Stimulated activated CD4-positive, alpha-beta T cell treated with anti-CD3 and anti-CD28 coated beads, TNF-alpha, amount 100 ng/mL, for 24 hours (primary cell): ENCODE measurements around the gene TRIO.

ENCODE experiments used
- DNase-seq, 3 experiments: peaks; one replicate each; pipeline ENCODE4 v3.0.0-alpha.2; 2020; ENCODE audit warnings: low read depth in 3 of 3

The TRIO gene

DNA sequence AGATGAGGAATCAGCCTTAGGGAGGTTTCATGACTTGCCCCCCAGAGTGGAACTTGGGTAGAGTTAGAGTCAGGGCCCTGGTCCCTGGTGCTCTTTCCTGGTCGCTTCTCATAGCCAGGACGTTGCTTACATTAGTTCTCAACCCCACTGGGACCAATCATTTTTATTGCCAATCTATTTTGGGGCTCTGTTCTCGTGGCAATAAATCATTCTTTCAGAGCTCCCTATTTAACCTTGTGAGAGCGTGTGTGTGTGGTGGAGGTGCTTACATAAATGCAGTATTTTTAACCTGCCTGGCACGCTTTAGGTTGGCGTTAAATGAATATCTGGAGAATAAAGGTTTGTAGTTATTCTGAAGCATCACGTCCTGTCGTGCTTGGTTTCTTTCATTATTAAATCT, 4.1 kb downstream of the TRIO start:
- no peak for DNase-seq

DNA sequence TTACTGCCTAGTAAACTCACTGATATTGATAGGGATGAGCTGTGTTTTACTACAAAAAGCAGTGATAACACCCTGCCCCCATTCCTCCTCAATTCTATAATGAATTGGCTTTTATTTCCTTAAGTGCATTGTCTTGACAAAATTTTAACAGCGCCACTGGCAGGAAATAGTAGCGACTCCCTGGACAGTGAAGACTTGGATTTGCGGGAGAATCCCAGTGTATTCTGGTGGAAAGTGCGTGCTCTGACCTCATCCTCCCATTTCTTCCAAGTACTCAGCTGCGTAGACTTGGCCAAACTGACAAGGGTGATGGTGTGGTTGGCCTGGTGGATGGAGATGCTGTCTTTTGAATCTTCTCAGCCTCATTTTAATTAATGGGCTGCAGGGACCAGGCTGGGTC, 5.3 kb downstream of the TRIO start:
- DNase-seq, result no peak

DNA sequence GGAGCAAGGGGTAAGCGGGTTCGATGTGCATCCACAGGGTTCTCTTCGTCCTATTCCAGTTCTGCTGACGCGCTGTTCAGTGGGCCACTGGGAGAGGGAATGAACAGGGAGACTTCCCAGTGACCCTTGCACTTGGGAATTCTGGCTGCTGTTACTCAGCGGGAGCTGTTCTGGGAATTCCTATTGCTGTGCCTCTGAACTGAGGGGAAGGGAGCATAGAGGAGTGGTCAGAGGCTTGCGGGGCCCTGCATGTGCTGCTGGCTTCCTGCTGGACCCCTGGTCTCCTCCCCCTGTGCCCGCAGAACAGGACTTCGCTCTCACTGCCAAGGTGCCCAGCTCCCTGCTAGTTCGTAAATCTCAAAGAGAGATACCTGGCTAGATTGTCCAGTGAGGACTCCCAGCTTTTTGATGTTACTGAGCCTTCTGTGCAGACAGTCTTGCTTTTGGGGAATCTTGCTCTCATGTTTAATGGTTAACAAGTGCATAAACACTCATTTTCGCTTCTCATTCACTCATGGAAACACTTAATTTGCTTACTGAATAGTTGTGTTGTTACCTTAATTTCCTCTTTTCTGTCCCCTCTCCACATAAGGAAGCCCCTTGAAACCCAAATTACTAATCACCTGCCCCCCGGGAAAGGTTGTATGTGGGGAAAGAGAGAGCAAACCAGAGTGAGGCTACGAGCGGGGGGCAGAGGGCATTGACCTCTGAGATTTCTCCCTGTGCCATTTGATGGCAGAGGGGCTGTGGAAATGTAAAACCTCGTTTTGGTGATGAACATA, 5.9 kb downstream of the TRIO start:
- DNase-seq, result no peak

DNA sequence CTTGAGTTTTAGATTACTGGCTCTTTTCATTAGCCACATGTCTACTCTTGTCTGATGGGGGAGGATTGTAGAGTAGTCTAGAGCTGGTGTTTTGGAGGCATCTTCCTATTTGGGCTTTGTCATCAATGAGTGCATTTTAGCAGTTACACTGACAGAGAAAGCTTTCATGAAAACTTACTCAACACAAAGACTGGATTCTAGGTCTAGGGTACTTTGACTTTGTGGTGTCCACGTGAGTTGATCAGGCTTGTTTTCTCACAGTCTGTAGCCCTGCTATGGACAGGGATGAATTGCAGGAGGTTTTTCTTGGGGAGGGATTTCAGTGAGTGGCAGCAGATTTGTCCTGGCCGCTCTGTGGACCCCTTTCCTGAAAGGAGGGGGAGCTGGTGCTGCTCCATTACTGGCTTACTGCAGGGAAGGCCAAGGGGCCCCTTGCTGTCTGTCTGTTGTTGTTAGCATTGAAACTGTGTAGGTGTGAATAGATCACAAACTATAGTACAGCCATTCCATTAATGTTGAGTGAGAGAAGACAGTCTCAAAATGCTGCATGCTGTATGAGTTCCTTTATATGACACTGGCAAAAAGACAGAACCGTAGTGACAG, 6.6 kb downstream of the TRIO start:
- no peak for DNase-seq

DNA sequence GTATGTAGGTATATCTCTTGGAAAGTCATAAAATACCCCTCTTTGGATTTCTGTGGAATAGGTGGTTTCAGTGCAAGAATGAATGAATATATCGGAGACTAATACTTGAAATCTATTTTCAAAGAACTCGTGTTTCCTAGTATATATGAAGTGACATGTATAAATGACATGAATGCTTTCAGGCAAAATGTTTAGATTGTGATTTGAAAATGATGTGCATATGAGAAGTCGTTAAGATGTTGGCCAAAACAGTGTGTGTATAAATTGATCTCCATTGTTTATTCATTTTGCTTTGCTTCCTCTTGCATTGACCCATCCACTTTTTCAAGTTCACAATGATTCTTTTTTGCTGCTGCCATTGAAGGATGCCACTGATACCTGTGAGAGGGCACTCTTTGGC, 8.3 kb downstream of the TRIO start:
- no peak for DNase-seq

DNA sequence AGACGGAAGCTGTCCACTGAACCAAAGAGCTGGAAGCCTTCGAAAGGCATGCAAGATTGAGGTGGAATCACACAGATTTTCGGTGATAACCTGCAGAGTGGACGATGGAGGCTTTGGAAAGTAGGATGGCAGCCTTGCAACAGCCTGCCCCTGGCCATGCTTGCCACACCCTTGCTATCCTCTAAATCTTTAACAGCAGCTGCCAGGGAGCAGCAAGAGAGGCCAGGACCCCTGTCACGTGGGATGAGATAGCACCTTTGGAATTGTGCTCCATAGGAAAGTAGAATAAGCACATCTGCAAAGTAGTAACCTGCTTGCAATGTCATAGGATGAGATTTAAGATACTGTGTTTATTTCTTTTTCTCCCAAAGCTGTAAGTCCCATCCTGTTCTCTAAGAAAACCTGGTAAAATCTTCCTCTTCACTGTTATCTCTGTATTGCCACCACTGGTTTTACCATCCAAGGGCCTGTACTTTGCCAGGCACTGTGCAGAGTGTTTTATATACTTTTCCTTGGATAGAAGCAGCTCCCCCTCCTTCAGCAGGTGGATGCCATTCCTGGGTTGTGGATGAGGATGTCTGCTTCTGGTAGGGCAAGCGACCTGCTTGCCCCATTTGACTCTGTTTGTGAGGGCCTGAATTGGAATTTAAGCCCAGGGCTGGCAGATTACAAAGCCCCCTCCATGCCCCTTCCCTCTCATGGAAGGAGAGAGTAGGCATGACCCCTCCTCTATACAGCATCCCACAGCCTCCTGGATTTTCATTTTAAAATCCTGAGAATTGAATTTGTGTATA, 10.1 kb downstream of the TRIO start:
- DNase-seq, result no peak

DNA sequence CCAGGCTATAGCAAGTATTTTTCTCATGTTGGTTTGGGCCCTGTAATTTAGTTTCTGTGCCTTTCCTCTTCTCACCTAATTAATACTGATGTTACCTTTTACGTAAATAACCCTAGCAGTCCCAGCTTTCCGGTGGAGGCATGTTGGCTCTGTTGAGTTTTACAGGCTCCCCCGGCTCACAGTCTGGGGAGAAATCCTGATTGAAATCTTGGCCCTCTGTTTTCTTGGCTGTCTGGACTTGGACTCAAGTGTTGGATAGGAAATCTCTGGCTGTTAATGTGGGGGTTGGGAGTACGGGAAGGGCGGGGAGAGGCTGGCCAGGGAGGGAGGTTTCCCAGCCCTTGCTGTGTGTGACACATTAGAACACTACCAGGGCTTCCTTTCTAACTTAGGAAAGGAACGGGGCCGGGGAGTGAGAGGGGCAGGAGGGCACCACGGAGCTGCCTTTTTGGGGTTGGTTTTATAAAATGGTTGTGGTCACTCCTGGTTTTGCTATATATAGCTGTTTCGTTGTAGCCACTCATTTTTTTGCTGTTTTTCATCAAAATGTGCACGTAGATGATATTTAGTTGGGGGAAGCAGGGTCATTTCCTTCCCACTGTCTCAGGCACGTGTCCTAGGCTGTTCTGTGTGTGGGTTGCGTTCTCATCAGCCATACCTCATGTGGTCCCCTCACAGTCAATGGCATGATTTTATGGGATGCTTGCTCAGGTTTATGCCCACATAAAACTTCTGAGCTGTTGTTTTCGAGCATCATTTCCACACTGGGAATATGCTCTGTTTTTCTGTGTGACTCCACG, 11.0 kb downstream of the TRIO start:
- no peak for DNase-seq

DNA sequence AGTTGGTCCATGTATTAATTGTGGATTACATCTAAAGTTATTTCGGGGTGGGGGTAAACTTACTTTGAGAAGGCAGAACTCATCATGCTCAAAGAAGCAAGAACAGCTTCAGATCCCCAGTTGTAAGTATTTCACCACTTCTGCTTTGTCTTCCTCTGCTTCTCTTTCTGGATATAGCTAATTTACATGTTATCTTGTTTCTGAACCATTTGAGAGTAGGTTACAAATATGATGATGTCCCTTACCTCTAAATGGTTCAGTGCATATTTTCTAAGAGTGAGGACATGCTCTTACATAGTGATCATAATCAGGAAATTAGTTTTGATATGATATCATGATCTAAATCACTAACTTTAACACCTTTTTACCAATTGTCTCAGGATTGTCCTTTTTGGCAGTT, 11.9 kb downstream of the TRIO start:
- no peak for DNase-seq

DNA sequence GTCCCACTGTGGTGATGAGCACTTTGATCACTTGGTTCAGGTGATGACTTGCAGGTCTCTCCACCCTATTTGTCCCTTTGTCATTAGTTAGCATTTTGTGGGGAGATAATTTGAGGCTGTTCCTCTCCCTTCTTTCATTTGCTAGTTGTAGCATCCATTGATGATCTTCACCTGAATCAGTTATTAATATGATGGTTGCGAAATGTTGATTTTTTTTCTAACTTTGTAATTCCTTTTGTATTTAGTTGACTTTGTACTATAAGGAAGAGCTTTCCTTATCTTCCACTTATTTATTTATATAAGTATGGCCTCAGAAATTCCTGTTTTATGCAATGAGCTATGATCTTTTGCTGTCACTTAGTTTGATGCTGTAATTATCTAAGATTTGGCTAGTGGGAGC, 12.6 kb downstream of the TRIO start:
- no peak for DNase-seq

DNA sequence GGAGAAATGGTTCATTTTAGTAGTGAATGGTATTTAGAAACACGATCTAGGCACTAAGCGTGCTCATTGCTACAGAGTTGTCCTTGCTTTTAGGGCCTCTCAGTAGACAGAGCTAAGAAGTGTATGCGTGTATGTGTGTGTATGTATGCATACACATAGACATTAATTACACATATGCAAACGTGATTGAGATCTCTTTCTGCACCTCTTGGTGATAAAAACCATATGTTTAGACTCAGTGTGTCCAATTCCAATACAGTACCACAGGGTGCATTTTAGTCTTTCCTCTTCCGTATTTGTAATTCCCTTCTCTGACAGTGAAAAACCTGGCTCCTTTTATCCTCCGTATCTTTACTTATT, 13.1 kb downstream of the TRIO start:
- DNase-seq, result no peak

DNA sequence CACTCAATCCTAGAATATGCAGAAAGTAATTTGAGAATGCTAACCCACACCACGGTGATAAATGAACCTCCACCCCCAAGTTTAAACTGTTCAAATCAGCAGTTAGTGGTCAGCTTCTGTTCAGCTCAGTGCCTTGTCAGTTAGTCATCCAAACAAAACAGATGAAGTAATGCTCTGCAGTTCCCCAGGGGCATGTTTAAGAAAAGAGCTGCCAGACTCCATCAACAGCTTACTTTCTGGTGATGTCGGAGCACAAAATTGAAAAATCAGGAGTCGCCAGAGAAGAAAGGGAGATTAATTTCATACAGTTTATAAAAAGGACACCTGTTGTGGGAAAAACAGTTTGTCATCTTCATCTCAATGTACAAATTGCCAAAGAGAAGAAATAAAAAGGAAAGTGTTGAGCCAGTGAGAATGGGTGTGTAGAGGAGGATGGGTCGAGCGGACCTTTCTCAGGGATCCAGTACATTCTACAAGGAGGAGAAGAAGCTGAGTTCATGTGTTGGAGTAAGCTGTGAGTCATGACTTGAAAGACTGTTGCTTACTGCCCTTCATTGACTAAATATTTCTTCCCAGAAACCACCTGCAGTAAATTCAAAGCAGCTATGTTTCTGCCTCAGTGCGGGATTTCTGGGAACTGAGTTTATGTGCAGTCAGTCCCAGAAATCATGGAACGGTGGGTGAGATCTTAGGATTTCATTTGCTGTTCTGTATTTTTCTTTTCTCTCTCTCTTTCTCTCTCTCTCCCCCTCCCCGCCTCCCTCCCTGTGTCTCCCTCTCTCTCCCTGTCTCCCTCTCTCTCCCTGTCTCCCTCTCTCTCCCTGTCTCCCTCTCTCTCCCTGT, 13.7 kb downstream of the TRIO start:
- DNase-seq, result no peak

DNA sequence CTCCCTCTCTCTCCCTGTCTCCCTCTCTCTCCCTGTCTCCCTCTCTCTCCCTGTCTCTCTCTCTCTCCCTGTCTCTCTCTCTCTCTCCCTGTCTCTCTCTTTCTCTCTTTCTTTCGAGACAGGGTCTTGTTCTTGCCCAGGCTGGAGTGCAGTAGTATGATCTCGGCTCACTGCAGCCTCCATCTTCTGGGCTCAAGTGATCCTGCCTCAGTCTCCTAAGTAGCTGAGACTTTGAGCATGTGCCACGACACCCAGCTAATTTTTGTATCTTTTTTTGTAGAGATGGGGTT, 14.3 kb downstream of the TRIO start:
- no peak for DNase-seq

DNA sequence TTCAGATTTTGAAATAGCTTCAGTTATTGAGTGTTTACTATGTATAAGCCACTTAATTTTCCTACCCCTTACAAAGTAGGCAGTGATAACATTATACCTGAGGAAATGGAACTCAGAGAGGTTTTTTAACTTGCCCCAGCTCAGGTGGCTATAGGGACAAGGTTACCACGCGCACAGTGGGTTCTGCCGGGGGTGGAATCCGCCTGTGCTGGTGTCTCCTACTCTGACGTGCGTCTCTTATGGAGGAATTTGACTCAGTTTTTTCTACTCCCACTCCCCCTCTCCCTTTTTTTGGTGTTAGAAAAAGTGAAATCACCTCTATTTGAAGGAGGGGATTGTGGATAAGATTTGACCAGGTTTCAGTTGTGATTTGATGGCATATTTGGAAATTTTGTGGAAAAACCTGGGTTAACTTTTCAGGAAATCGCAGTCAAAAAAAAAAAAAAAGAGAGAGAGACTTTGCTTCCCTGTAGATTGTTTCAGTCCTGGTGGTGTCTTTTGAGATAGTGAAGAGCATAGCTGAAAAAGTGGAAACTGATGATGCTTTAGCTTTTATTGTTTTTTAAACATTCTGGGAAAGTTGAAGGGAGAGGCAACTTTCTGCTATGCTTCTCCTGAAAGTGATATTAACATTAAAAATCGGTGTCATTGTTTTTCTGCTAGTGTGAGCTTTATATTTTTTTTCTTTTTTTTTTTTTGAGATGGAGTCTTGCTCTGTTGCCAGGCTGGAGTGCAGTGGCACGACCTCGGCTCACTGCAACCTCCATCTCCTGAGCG, 15.9 kb downstream of the TRIO start:
- no peak for DNase-seq

DNA sequence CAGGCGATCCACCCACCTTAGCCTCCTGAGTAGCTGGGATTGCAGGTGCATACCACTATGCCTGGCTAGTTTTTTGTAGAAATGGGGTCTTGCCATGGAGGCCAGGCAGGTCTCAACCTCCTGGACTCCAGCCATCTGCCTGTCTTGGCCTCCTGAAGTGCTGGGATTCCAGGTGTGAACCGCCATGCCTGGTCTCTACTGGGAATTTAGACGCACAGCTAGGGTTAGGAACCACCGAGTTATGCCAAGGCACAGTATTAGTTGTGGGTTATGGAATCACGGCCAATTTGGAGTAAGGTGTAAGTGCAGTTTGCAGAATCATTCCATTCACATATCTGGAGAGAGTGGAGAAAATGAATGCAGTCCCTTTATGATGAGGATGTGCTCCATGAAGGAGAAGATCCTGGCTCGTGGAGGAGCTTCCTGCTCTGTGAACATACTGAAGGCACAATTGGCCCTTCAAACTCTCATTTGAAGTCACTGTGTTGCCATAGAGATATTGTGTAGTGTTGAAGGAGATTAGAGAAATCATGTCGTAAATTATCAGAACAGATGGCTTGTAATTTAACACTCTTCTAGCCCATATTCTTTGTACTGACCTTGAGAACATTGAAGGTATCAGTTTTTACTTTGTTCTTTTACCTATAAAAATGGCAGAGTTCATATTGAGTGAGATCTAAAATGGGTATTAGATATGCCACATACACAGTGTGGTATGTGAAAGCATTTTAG, 18.8 kb downstream of the TRIO start:
- DNase-seq, result no peak

DNA sequence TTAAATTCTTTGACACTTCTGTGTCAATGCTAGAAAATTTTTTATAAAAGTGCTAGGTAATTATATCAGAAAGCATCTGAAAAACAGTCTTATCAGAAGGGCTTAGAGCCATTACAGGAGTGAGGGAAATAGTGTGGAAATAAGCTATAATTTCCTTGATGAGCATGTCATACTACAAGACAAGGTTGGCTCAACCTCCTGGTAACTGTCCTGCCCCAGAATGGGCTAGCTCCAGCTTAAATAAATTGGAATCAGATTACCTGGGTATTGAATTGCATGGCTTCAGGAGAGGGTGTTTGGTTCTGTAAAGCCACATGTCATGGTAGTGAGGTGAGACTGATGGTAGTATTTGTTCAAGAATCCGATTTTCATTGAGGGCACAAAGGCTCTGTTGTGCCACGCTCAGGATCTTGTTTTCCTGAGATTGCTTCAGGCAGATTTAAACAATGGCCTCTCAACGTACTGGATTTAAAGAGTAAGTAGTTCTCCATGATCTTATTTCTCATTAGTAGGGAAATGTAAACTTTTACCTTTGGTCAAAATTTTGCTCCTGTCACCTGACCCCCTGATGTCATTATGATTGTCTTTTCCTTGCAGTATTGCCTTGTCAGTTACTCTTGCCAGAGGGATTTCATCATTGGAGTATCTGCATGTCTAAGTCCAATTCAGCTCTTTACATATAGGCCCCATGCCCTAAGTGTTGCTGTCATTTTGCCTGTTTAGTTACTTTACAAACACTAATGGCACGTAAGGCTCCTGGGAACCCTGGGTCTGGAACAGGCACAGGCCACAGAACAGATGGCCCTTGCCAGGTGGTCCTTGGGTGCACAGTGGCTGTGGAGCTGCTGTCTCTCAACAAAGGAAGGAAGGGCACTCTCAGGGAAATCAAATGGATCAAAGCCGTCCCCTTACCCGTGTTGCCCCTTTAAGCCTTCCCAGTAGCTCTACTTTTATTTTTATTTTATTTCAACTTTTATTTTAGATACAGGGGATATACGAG, 21.3 kb downstream of the TRIO start:
- DNase-seq, result no peak

DNA sequence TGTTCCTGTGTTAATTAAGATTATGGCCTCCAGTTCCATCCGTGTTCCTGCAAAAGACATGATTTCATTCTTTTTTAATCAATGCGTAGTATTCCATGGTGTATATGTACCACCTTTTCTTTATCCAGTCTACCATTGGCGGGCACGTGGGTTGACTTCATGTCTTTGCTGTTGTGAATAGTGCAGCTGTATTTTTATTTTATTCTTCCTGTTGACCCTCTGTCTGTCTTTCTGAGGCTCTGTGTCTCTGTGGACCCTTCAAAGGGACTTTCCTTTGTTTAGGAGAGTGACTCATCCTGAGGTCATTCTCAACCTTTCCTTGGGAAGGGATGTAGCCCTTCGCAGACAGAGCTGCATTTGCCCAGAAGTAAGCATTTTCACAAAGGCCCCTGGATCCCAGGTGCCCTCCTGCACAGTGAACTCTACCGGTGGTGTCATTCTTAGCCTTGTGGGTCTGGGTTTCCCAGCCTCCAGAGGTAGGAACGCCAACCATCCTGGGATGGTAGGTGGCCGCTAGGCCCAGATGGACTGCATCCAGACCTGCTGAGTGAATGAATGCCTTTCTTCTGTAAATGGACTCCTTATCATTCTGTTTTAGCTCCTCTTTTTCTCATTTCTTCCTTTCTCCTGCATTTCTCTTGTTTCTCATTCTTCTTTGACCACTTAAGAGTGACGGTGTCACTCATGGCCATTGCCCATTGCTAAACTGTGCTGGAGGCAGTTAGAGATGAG, 22.4 kb downstream of the TRIO start:
- DNase-seq, result no peak

DNA sequence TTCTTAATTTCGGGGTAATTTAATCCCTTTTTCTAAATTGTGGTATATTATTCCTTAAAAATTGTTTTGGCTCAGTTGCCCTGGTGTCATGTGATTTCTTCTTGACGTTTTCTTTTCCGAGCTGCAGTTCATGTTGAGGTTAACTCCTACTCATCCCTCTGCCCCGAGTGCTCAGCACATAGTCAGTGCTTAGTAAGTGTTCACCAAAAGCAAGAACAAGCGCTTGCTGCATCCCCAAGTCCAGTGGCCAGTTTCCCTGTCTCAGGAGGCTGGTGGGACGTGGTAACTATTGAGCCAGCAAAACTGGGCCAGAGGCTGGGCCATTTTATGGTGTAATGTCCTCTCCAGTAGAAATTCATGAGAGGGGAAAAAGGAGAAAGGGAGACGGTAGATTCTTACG, 23.3 kb downstream of the TRIO start:
- no peak for DNase-seq

DNA sequence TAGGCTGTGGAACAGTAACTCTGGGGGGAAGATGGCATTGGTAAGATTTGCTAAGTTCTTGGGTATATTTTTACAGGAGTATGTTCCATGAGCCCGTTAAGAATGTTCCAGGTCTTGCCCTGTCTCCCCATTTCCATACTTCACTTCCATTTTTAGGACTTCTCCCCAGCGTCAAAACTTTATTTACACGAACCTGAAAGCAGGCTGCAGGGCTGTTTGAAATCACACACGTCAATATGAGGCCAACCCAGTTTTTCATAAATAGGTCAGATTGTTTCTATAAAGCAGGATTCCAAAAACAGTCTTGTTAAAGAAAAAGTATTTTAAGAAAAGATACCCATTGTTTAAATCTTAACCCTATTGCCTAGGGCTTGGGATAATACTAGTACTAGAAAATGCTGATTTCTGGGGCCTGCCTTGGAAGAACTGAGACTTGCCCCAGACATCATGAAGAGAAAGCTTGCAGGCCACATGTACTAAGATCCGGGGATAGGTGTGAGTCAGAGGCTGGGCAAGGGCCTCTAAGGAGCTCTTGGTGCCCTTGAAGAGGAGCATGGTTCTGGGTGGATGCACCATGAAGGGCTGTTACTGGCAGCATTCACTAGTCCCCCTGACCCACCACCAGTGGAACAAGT, 24.2 kb downstream of the TRIO start:
- DNase-seq, result no peak
